GM21447 (cell line): ENCODE measurements around the gene DHRSX.
"Not testable (repeated sequence)": the region's sequence is repeated elsewhere in the genome, so short reads cannot be mapped to it uniquely, and the experiment has no call there.

Experiments used
- ATAC-seq: cut with Tn5 transposase; IDR thresholded peaks from one replicate; pipeline ENCODE4 v1.9.1; 2021; ENCODE audit not compliant: unreplicated experiment

DHRSX gene

DNA sequence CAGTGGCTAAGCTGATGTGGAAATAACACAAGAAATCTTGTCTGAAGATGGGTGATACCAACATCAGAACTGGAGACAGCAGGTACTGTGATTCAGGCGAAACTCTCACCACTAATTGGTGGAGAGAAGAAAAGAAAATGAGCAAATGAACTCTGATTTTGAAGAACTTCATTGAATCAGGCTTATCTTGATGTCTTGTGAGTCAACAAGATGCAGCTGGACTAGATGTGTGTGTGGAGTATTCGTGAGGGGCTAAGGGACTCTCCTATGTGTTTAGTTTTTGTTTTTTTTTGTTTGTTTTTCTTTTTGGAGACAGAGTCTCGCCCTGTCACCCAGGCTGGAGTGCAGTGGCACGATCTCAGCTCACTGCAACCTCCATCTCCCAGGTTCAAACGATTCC, 131.6 kb downstream of the DHRSX start:
- ATAC-seq, result no peak

DNA sequence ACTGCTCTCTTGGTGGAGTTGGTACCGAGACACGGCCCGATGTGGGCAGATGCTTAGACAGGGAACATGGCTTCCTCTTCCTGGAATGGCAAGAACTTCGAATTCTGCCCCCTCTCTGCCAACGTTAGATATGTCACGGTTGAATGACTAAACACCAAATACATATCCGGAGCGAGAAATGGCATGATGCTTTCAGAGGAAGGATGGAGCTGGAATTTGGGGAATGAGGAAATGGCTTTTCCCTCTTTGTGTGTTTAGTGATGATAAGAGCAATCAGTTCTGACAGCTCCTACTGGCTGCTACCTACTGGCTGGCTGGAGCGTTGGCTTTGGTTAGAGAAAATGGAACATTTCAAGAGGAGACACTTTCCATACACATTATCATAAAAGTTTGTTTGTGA, 140.0 kb downstream of the DHRSX start:
- ATAC-seq, result no peak

DNA sequence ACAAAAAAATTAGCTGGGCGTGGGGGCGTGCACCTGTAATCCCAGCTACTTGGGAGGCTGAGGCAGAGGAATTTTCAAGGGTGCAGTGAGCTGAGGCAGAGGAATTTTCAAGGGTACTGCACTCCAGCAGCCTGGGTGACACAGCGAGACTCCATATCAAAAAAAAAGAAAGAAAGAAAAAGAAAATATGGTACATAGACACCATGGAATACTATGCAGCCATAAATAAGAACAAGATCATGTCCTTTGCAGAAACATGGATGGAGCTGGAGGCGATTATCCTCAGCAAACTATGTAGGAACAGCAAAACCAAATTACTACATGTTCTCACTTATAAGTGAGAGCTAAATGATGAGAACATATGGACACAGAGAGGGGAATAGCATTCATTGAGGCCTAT, 141.3 kb downstream of the DHRSX start:
- not testable (repeated sequence) for ATAC-seq

DNA sequence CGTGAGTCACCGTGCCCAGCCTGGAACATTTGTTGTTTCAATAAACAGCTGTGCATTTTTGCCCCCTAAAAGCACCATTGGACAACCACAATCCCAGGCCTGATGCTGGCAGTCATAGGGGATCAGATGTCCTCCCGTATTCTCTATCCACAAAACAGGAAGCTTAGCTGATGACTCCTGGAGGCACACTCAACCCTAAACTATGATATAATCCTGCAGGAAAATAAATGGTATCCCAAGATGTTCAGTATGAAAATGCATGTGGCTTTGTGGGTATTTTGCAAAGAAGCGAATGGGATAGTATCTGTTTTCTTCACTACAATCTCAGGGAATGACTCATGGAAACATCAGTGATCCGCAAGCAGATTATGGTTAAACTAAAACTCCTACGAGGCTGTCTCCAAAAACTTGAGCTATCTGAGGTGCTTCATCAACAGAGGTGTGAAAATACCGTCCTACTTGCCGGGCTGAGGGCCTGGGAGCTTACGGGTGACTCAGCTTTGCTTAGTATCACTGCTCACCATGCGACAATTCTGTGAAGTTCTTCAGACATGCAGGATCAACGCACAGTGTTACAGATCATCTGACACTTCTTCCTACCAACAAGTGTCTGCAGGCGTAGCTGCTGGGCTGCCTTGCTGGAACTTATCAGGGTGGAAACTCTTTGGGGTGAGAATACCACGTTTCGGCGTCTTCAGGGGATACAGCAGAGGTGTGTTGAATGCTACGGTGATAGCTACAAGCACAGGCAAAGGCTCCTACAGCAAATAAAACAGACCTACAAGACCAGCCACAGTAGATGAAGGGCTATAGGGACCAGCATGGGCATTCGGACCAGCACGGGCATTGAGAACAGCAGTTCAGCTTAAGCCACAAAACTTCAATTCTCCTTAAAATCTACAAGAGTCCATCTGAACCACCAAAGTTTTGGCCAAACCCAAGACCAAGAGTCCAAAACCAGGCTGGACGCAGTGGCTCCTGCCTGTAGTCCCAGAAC, 148.5 kb downstream of the DHRSX start:
- no peak for ATAC-seq

DNA sequence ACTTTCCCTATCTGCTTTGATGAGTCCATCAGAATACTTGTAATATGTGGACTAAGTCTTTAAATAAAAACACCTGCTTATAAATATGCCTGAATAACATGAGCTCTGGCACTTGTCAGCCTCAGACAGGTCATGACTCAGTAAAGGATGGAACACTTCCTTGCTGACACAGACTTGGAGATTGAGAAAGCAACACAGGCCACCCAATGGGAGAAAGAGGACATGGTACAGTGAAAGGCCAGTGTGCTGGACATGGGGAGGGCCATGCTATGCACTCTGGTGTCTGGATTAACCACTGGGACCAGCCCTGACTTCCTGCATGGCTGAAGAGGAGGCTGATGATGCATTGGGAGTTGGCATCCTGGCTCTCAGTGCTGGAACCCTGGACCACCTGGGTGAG, 149.5 kb downstream of the DHRSX start:
- ATAC-seq, result no peak

DNA sequence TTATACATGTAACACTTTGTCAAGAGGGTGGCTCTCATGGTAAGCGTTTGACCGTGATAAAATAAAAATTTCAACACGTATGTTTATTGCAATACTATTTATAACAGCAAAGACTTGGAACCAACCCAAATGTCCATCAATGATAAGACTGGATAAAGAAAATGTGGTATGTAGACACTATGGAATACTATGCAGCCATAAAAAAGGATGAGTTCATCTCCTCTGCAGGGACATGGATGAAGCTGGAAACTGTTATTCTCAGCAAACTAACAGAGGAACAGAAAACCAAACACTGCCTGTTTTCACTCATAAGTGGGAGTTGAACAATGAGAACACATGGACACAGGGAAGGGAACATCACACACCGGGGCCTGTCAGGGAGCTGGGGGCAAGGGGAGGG, 150.1 kb downstream of the DHRSX start:
- ATAC-seq, result not testable (repeated sequence)

DNA sequence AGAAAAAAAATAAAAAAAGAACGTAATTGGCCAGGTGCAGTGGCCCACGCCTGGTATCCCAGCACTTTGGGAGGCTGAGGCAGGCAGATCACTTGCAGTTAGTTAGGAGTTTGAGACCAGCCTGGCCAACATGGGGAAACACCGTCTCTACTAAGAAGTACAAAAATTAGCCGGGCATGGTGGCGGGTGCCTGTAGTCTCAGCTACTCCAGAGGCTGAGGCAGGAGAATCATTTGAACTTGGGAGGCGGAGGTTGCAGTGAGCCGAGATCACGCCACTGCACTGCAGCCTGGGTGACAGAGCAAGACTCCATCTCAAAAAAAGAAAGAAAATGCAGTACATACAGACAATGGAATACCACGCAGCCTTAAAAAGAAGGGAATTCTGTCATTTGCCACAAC, 150.7 kb downstream of the DHRSX start:
- ATAC-seq, result not testable (repeated sequence)

DNA sequence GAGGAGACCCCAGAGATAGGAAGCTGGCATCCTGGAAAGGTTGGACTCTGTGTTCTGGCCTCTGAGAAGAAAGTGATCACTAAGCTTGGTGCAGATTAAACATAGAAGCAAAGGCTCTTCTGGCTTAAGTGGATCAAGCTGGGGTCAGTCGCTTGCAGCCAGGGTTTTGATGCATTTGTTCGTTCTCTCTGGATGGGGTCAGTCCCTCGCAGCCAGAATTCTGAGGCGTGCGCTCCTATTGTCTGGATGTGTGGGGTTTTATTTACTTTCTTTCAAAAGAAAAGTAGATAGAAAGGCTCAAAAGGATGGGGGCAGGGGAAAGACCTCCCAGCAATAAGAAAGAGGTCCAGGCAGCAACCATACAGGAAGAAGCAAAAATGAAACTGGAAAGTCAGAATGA, 152.6 kb downstream of the DHRSX start:
- ATAC-seq, result no peak

DNA sequence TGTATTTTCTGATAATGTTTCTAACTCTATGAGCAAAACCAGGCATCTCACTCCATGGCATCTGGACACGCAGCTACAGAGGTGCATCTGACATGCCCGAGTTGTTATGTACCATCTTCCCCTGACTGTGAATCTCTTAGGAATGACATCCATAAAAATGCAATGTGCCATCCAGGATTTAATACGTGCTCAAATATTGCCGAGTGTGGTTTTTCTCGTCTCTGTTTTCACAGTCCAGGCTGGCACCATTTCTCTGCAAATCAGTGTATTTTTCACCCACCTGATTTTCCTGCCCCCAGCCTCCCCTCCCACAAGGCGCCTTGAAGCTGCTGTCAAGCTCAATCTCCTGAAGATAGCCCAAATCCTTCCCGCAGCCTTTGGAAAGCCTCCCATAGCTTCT, 154.6 kb downstream of the DHRSX start:
- ATAC-seq, result no peak

DNA sequence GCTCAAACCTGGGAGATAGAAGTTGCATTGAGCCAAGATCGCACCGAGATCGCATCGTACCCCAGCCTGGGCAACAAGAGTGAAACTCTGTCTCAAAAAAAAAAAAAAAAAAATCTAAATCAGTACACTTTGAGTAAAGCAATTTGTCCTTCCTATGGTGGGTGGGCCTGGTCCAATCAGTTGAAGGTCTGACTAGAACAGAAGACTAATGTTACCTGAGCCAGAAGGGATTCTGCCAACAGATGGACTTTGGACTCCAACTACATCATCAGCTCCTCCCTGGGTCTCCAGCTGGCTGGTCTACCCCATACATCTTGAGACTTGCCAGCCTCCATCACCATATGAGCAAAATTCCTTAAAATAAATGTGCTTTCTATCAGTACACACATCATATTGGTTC, 155.2 kb downstream of the DHRSX start:
- ATAC-seq, result no peak

DNA sequence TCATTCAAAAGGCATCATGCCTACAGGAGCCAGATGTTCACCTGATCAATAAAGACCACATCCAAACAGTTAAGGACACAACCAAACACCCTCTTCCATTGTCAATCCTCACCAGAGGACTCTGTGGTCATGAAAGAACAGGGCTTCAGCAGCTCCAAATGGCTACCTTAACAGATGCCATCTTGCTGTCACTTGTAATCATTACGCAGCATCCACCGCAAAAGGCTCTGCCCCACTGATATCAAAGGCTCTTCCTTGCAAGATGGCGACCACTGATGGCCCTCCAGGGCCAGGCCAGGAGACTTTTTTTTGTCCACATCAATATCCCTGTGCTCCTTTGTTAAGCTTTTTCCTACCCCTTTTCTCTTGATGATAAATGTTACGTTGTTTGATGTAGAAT, 157.4 kb downstream of the DHRSX start:
- ATAC-seq, result no peak

DNA sequence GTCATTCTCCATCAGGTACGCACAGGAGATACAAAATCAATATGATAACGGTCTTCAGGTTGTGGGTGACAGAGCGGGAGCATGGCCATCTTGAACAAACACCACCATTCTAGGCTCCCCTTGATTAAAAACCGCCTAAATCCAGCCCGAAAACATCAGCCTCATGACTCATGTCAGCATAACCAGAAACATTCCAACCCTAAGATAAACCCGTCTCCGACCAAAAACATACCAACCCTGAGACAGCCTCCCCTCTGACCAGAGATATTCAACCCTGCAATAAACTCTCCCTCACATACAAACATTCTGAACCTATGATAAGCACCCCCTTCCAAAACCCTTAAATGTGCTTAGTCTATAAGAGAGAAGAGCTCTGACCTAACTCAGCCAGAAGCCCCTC, 157.9 kb downstream of the DHRSX start:
- no peak for ATAC-seq

DNA sequence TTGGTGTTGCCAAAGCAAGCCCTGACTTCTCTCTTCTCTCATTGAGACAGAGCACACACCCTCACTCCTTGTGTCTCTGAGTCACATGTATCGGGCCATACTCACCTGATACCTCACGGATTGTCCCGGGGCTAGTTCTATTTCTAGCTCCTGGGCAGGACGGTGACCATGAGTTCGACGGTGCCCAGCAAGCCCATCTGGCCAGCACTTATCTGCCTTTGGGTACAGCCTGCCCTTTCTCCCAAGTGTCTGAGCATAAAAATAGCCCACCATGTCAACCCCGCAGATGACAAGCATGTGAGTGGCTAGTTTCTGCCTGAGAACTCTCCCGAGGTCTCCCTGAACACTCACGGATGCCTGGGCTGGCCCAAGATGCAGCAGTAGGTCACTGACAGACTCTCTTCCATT, 158.5 kb downstream of the DHRSX start:
- no peak for ATAC-seq

DNA sequence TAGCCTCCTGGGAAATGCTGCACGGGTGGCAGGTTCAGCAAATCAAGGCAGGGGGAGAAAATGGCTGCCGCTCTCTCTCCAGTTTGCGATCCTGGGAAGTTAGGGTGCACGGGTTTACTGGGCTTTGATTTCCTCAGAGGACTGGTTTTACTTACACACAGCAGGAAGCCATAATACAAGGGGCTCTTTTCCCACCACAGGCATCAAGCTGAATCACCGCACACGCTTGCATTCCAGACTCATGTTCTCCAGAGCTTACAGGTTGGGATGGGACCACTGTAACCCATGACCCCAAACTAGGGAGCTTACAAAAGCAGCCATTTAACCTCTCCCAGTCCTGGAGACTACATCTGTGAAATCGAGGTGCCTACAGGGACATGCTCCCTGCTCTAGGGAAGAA, 159.8 kb downstream of the DHRSX start:
- no peak for ATAC-seq

DNA sequence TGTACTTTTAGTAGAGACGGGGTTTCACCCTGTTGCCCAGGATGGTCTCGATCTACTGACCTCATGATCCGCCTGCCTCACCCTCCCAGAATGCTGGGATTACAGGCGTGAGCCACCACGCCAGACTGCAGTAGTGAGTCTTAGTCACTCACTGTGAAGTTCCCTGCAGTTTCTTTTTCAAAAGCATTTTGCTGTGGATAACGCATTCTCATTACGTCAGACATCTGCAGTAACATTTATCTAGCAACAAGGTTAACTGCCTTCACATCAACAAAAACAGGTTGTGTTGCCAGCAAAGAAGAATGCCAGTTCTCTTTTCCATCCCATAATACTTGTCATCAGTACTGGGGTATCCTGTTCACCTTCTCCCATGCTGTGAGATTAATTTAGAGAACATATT, 164.6 kb downstream of the DHRSX start:
- ATAC-seq, result no peak

DNA sequence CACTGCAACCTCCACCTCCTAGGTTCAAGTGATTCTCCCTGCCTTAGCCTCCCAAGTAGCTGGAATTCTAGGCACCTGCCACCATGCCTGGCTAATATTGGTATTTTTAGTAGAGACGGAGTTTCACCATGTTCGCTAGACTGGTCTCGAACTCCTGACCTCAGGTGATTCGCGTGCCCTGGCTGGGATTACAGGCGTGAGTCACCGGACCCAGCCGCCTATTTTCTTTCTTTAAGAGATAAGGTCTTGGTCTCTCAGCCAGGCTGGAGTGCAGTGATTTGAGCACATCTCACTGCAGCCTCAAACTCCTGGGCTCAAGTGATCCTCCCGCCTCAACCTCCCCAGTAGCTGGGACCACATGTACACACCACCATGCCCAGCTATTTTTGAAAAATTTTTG, 166.5 kb downstream of the DHRSX start:
- no peak for ATAC-seq

DNA sequence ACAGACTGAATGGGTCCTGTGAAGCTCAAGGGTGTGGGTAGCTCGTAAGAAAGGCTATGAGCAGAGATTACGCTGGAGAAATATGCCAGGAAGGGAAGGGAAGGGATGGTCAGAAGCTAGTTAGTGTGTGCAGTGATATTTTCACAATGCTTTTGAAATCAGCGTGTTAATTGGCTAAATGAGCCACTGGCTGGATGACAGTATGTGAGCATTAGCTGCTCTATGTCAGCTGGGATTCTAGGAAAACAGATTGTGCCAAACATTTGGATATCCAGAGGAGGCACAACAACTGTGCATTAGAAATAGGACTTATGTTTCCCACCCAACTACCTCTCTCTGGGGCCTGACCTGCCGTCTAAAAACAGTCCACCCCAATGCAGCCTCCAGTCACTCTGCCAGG, 168.5 kb downstream of the DHRSX start:
- ATAC-seq, result no peak

DNA sequence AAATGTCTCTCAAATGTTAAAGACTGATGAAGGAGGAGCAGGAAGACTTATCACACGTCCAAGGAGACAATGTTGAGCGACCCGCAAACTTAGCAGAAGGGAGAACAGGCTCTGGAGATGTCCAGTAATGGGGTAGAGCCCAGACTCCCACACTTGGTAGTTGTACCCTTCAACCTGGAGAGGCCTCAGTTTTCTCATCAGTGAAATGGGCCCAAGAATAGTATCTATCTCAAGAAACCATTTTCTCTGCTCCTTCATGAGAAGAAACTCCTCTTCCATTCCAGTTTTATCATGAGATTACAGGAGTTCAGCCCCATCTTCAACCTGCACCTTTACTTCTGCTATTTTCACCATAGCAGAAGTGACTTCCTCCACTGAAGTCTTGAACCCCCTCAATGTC, 169.9 kb downstream of the DHRSX start:
- no peak for ATAC-seq

DNA sequence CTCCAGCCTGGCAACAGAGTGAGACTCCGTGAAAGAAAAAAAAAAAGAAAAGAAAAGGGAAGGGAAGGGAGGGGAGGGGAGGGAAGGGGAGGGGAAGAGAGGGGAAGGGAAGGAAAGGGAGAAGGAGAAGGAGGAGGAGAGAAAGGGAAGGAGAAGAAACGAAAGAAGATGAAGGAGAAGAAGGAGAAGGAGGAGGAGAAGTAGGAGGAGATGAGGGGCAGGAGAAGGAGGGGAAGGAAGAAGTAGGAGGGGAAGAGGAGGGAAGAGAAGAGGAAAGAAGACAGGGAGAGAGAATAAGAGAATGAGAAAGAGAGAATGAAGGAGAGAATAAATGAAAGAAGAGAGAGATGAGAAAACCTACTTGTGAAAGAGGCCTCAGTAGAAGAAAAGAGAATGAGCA, 170.3 kb downstream of the DHRSX start:
- no peak for ATAC-seq

DNA sequence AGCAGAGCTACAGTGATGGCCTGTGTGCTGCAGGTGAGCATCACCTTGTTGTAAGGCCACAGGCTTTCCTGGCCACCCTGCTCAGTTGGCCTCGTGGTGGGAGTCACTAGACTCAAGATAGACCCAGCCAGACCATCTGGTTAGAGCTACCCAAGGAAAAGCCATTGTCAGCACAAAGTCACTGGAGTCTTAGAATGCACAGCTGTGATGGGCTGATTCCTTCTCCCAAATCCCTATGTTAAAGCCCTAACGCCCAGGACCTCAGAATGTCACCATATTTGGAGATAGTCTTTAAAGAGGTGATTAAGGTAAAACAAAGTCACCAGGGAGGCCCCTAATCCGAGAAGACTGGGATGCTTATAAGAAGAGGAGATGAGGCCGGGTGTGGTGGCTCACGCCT, 173.4 kb downstream of the DHRSX start:
- no peak for ATAC-seq

DNA sequence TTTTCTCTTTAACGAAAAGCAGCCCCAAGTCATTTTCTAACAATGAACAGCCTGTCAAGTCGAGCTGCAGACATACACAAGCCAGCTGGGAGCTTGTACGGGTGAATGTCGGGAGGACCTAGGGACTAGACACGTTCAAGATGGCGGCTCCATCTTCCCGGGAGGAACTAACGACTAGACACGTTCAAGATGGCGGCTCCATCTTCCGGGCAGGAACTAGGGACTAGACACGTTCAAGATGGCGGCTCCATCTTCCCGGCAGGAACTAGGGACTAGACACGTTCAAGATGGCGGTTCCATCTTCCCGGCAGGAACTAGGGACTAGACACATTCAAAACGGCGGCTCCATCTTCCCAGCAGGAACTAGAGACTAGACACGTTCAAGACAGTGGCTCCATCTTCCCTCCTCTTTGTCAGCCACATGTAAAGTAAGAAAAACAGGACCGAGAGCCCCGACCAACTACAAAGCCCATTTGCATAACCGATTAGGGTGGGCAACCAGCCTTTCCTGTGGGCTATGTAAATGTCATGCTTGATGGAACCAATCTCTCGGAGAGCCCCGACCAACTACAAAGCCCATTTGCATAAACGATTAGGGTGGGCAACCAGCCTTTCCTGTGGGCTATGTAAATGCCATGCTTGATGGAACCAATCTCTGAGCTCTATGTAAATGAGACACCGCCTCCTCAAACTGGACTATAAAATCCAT, 175.5 kb downstream of the DHRSX start:
- no peak for ATAC-seq

DNA sequence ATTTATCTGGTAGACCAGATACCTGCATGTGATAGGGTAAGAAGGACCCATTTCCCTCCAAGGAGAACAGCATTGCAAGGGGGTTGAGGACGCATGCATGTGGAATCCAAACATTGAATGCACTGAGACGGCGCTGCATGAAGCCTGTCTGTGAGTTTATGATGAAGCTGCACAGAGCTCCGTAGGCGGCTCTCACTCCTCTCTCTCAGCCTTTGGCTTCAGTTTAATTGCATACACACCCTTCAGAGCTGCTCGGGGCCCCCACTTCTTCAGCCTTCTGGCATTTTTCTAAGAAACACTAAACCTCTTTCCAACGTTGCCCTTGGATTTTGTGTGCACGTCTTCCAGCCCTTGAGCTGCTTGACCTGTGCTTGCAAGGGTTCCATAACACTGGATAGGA, 176.6 kb downstream of the DHRSX start:
- no peak for ATAC-seq
